GM12878 (cell line): ENCODE data around the gene BATF. TPM values are rescaled to one million over a fixed set of nuclear protein-coding genes. Genes with fewer than 3 reads are reported as not detected.

ENCODE experiments used
- ATAC-seq: fragments of 200-7000 bp; cut with Tn5 transposase; 3 replicates; pipeline ENCODE4 v1.9.1; 2020; ENCODE audit warnings: mild to moderate bottlenecking, moderate library complexity
- BruUV-seq: library from RNA; stranded (reverse); fragments of 400-500 nt; replicated peaks from 2 replicates; lab custom pipeline; 2021; lab: Mats Ljungman, UMichigan
- CTCF ChIA-PET: fragments of 300-600 bp; sonication (Branson Sonifier 250); formaldehyde crosslinking; extraction: SDS; loops from one replicate; lab custom pipeline; 2021; ENCODE audit warnings: inconsistent platforms; lab: Yijun Ruan, JAX
- POLR2A ChIA-PET: fragments of 350-600 bp; formaldehyde crosslinking; extraction: SDS; loops from one replicate; lab custom pipeline; 2021; ENCODE audit warnings: inconsistent platforms; lab: Charles Lee
- RAD21 ChIA-PET: fragments of 300-600 bp; sonication (Branson Sonifier 250); formaldehyde crosslinking; loops from one replicate; lab custom pipeline; 2023; ENCODE audit warnings: antibody characterized with exemption; ENCODE audit not compliant: unreplicated experiment; lab: Charles Lee
- SMC1A ChIA-PET: fragments of 300-600 bp; sonication (Branson Sonifier 250); formaldehyde crosslinking; loops from one replicate; lab custom pipeline; 2023; ENCODE audit not compliant: unreplicated experiment, uncharacterized antibody; lab: Charles Lee
- DNase-seq: peaks from one replicate; pipeline ENCODE4 v3.0.0-alpha.2; 2011; ENCODE audit warnings: low read depth, low spot score
- FAIRE-seq: peaks from 3 replicates; lab custom pipeline; 2011; peaks lifted over from hg19 to GRCh38; lab: Jason Lieb, UNC
- H2AFZ ChIP-seq: 2 replicates; pipeline ENCODE4 v1.6.0; 2011; ENCODE audit warnings: low read depth, low read length, control low read depth; ENCODE audit not compliant: control insufficient read depth
- H3K27ac ChIP-seq: 2 replicates; pipeline ENCODE4 v1.5.1; 2011; ENCODE audit warnings: control low read depth; ENCODE audit not compliant: control insufficient read depth, insufficient read depth
- H3K27me3 ChIP-seq, 2 experiments: replicated peaks in 1 of 2; 2 replicates each; pipeline versions ENCODE4 v1.6.0 to v1.6.1; 2011; ENCODE audit warnings: low read length in 1 of 2; ENCODE audit not compliant: control insufficient read depth in 2 of 2, insufficient read depth in 2 of 2
- H3K36me3 ChIP-seq, 2 experiments: 2 replicates each; pipeline ENCODE4 v1.5.1; 2011; ENCODE audit warnings: low read length in 1 of 2; ENCODE audit not compliant: control insufficient read depth in 2 of 2, insufficient read depth in 2 of 2
- H3K4me1 ChIP-seq: 2 replicates; pipeline ENCODE4 v1.6.1; 2011; ENCODE audit warnings: mild to moderate bottlenecking, low read length, moderate library complexity, mixed read lengths; ENCODE audit not compliant: control insufficient read depth, insufficient read depth
- H3K4me2 ChIP-seq: 2 replicates; pipeline ENCODE4 v1.6.0; 2011; ENCODE audit warnings: control low read depth; ENCODE audit not compliant: control insufficient read depth, insufficient read depth
- H3K4me3 ChIP-seq: fragments of 200-600 bp; sonication (generic); 2 replicates; pipeline ENCODE4 v1.5.1; 2016
- H3K79me2 ChIP-seq: 2 replicates; pipeline ENCODE4 v1.6.0; 2011; ENCODE audit warnings: low read length; ENCODE audit not compliant: control insufficient read depth, insufficient read depth
- H3K9ac ChIP-seq: 2 replicates; pipeline ENCODE4 v1.8.0; 2011; ENCODE audit warnings: low read length, control low read depth, mixed read lengths; ENCODE audit not compliant: control insufficient read depth, insufficient read depth
- H3K9me3 ChIP-seq: replicated peaks from 3 replicates; pipeline ENCODE4 v1.5.1; 2011; ENCODE audit warnings: mild to moderate bottlenecking, low read length; ENCODE audit not compliant: control insufficient read depth, insufficient read depth
- H4K20me1 ChIP-seq: 2 replicates; pipeline ENCODE4 v1.6.0; 2011; ENCODE audit not compliant: control insufficient read depth, insufficient read depth
- ATF7 ChIP-seq: fragments of 450-650 bp; IDR thresholded peaks from 2 replicates; pipeline ENCODE4 v1.6.1; 2016; ENCODE audit warnings: low read depth, mild to moderate bottlenecking
- CBX5 ChIP-seq: sonication (generic); IDR thresholded peaks from 2 replicates; pipeline ENCODE4 v1.6.1; 2016; ENCODE audit warnings: low read depth, moderate library complexity, mild to moderate bottlenecking, inconsistent platforms
- CREB1 ChIP-seq: IDR thresholded peaks from 2 replicates; pipeline ENCODE4 v1.6.1; 2012; ENCODE audit warnings: low read depth, mild to moderate bottlenecking, inconsistent platforms
- EP300 ChIP-seq, 2 experiments: fragments of 150-350 bp in 1 of 2; IDR thresholded peaks; 2 replicates each; pipeline ENCODE4 v1.6.1; 2011 to 2012; ENCODE audit warnings: low read depth in 2 of 2, low read length in 2 of 2, borderline replicate concordance in 1 of 2, improper control_type of control experiment in 1 of 2, inconsistent platforms in 1 of 2; ENCODE audit not compliant: control insufficient read depth in 1 of 2
- ESRRA ChIP-seq: IDR thresholded peaks from 2 replicates; pipeline ENCODE4 v1.6.1; 2012; ENCODE audit warnings: mild to moderate bottlenecking, low read length, improper control_type of control experiment
- IKZF1 ChIP-seq: fragments of 450-650 bp; conservative IDR thresholded peaks from 2 replicates; pipeline ENCODE4 v1.6.1; 2017; ENCODE audit warnings: antibody characterized with exemption, mild to moderate bottlenecking
- KDM1A ChIP-seq: fragments of 200-600 bp; sonication (generic); IDR thresholded peaks from 2 replicates; pipeline ENCODE4 v1.6.1; 2016; ENCODE audit warnings: borderline replicate concordance
- MLLT1 ChIP-seq: fragments of 450-650 bp; IDR thresholded peaks from 2 replicates; pipeline ENCODE4 v1.6.1; 2016; ENCODE audit warnings: mild to moderate bottlenecking
- MTA2 ChIP-seq: fragments of 450-650 bp; IDR thresholded peaks from 2 replicates; pipeline ENCODE4 v1.6.1; 2016; ENCODE audit warnings: low read depth, mild to moderate bottlenecking, moderate library complexity
- NFYB ChIP-seq: IDR thresholded peaks from 2 replicates; pipeline ENCODE4 v1.6.1; 2011; ENCODE audit warnings: low read depth, mild to moderate bottlenecking, low read length, improper control_type of control experiment, moderate library complexity; ENCODE audit not compliant: insufficient read depth
- NR2F1 ChIP-seq: fragments of 450-650 bp; conservative IDR thresholded peaks from 2 replicates; pipeline ENCODE4 v1.6.1; 2017; ENCODE audit warnings: mild to moderate bottlenecking
- PML ChIP-seq: IDR thresholded peaks from 2 replicates; pipeline ENCODE4 v1.6.1; 2012; ENCODE audit warnings: low read length, inconsistent platforms
- RAD21 ChIP-seq: IDR thresholded peaks from 2 replicates; pipeline ENCODE4 v1.6.1; 2011; ENCODE audit warnings: mild to moderate bottlenecking, low read depth, low read length, moderate library complexity; ENCODE audit not compliant: insufficient read depth
- TBL1XR1 ChIP-seq: IDR thresholded peaks from 2 replicates; pipeline ENCODE4 v1.6.1; 2012; ENCODE audit warnings: low read depth, low read length, improper control_type of control experiment
- TCF12 ChIP-seq: IDR thresholded peaks from 2 replicates; pipeline ENCODE4 v1.6.1; 2011; ENCODE audit warnings: low read depth, mild to moderate bottlenecking, low read length
- TCF3 ChIP-seq: IDR thresholded peaks from 2 replicates; pipeline ENCODE4 v1.6.1; 2012; ENCODE audit warnings: low read depth, mild to moderate bottlenecking, low read length, borderline replicate concordance; ENCODE audit not compliant: insufficient read depth
- ZBED1 ChIP-seq: IDR thresholded peaks from 2 replicates; pipeline ENCODE4 v1.6.1; 2016; ENCODE audit warnings: borderline replicate concordance
- ZNF217 ChIP-seq: fragments of 450-650 bp; IDR thresholded peaks from 2 replicates; pipeline ENCODE4 v1.6.1; 2017; ENCODE audit warnings: antibody characterized with exemption, mild to moderate bottlenecking
- WGBS: methylation state at CpG from one replicate; pipeline ENCODE4 v1.1.6; 2016; ENCODE audit warnings: low lambda C conversion rate; ENCODE audit not compliant: insufficient replicate concordance, insufficient coverage; ENCODE audit errors: missing lambda C conversion rate; 5-methylcytosine and 5-hydroxymethylcytosine counted together
- in situ Hi-C: fragments of 300-500 bp; cut with MboI; formaldehyde crosslinking; loops from 9 replicates; pipeline ENCODE4 v1.14.3; 2018; ENCODE audit warnings: mixed read lengths
- intact Hi-C: fragments of 100-400 bp; cut with micrococcal nuclease; formaldehyde crosslinking; loops from one replicate; pipeline ENCODE4 v1.14.2; 2022; ENCODE audit not compliant: unreplicated experiment
- polyA plus RNA-seq, 11 experiments: library from polyadenylated mRNA; depleted of rRNA in 4 of 11; unstranded in 6 of 11; stranded (reverse) in 5 of 11; fragments of >200 nt; fragmentation: Nextera tagmentation in 4 of 11; fragmentation: Illumina TruSeq in 1 of 11; extraction: Ambion mirVana in 4 of 11; extraction: Trizol in 1 of 11; gene quantifications; 1 replicate in 1 of 11; 2 replicates in 10 of 11; pipeline versions ENCODE4 v1.2.1 to v1.2.3, GENCODE V29; 2011 to 2016; ENCODE audit warnings: inconsistent platforms in 2 of 11, missing spikeins in 2 of 11, low read depth in 1 of 11
- total RNA-seq, 4 experiments: library from RNA; depleted of rRNA in 3 of 4; stranded (reverse); fragments of >200 nt in 3 of 4; fragmentation: Illumina TruSeq in 1 of 4; extraction: Trizol in 1 of 4; gene quantifications; 2 replicates each; pipeline versions ENCODE4 v1.2.1 to v1.2.3, GENCODE V29; 2013 to 2021

Gene BATF
- total and polyA plus RNA-seq, 10 of the 15 experiments (the other 5 are each of a cell fraction or from before 2014, with no cell fraction given): 10.0 to 154 (median 103) TPM

DNA sequence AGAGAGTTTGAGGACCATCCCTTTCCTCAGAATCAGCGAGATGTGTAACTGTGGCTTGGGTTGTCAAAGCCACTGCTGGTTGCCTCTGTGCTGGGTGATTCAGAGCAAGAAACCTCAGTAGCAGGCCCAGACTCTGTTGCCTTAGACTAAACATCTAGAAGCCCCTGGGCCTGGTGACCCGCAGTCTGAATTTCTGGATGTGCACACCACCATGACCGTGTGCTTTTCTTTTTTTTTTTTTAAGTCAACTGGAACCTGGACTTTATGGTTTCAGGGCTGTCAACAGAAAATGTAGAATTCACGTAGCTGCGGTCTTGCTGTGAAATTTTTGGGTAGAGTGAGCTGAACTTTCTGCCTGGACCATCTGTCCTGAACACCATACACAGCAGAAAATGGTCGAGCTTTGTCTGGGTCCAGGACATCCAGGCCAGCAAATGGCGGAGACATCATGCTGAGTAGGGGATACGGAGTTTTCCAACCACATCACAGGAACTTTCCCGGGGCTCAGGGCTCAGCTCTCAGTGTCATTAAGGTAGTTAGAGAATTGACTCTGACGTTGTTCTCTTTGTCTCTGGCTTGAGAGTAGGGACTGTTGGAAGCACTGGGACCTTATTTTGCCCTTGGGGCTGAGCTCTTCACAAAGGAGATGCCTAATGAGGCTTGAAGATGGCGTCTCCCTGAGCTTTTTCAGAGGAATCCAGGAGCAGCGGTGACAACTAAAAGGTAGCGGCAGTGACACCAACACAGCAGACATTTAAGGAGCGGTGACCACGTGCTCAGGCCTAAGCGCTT lies 23.0 kb upstream of the BATF start:
- ChIA-PET POLR2A (interaction anchor here (0.8 to 16.2 kb wide), 11 partner anchors 9 to 559 kb away, joined by 3 to 385 read pairs (median 4); partner anchors contain the start of gene BATF), RAD21 (interaction anchor here (0.7 to 18.1 kb wide), 12 partner anchors 8 to 78 kb away, joined by 3 to 645 read pairs (median 6); partner anchors contain the start of gene BATF), SMC1A (interaction anchor here (0.6 to 16.1 kb wide), 26 partner anchors 9 to 280 kb away, joined by 3 to 619 read pairs (median 3); partner anchors contain the start of gene BATF), CTCF (interaction anchor here (0.6 to 19.8 kb wide), 11 partner anchors 10 to 194 kb away, joined by 3 to 520 read pairs (median 6); partner anchors contain the start of genes BATF and JDP2)
- Histone ChIP-seq H3K27ac (peak overlapping the region; percentile 71), H3K4me1 (peaks cover 53% of the 10 kb centered on the region), H2AFZ (peak overlapping the region; percentile 76), H3K4me3 (no peak overlapping the region), H3K79me2 (no peaks in the 10 kb centered on the region; the same call in 1 of the 2 replicates), H3K36me3 (no peaks in the 10 kb centered on the region), H3K9me3 (no peaks in the 10 kb centered on the region), H4K20me1 (no peaks in the 10 kb centered on the region), H3K27me3 (no peaks in the 10 kb centered on the region), H3K9ac (peak overlapping the region; percentile 57), H3K4me2 (peak overlapping the region; percentile 53)
- peak; percentile 80 for DNase-seq
- ATAC-seq: peak; percentile 89
- TSS peak; percentile 72 for BruUV-seq
- FAIRE-seq: peak; percentile 75
- intact Hi-C loops (loop anchor here (1.0 to 10.0 kb wide), 3 partner anchors 16 to 163 kb away; partner anchors contain the start of genes ERG28 and TTLL5), in situ Hi-C loops (no loop called here)
- WGBS: 31% methylated on average over 16 of the region's 16 CpGs
- TF ChIP-seq PML: 0 out of 2 replicates have a peak, but pooled peaks have one; percentile 21
- peak; percentile 78 for TF ChIP-seq MTA2
- peak in 1 of 2 experiments; percentile 86; a peak in 3 of 4 replicates for TF ChIP-seq EP300 (IDR thresholded peaks at IDR 0.05; ENCODE audit: borderline replicate concordance in 1 of 2, control insufficient read depth in 1 of 2, low read depth in 2 of 2, low read length in 2 of 2)
- peak; percentile 59 for TF ChIP-seq MLLT1
- no peak for TF ChIP-seq ESRRA
- TF ChIP-seq KDM1A: no peak
- TF ChIP-seq RAD21: no peak; the same call in 1 of the 2 replicates
- TF ChIP-seq TCF3: no peak
- TF ChIP-seq NFYB: no peak
- TF ChIP-seq ZNF217: peak; percentile 59; the same call in 1 of the 2 replicates
- 0 out of 2 replicates have a peak, but pooled peaks have one; percentile 38 for TF ChIP-seq TCF12
- TF ChIP-seq ATF7: peak; percentile 56; the same call in 1 of the 2 replicates
- TF ChIP-seq CBX5: peak; percentile 51; the same call in 1 of the 2 replicates
- 0 out of 2 replicates have a peak, but pooled peaks have one; percentile 37 for TF ChIP-seq CREB1
- peak; percentile 70; the same call in 1 of the 2 replicates for TF ChIP-seq TBL1XR1
- peak; percentile 76; the same call in 1 of the 2 replicates for TF ChIP-seq ZBED1
- peak; percentile 54 for TF ChIP-seq NR2F1
- peak; percentile 73 for TF ChIP-seq IKZF1
